SK-N-SH treated with all-trans-retinoic acid at 6 μM for 48 hours (cell line): ENCODE data around the gene MARK1.

ENCODE experiments used
- ATAC-seq: fragments of 200-7000 bp; cut with Tn5 transposase; 3 replicates; pipeline ENCODE4 v1.9.1; 2020; ENCODE audit warnings: mild to moderate bottlenecking, moderate library complexity
- BACH2 ChIP-seq: fragments of 250-450 bp; sonication (Bioruptor Pico); IDR thresholded peaks from 2 replicates; pipeline ENCODE4 v1.9.0; 2021; ENCODE audit warnings: mild to moderate bottlenecking, borderline replicate concordance
- CSDC2 ChIP-seq: fragments of 250-450 bp; sonication (Bioruptor Pico); IDR thresholded peaks from 2 replicates; pipeline ENCODE4 v1.5.0; 2020; ENCODE audit warnings: mild to moderate bottlenecking, moderate library complexity
- GLIS3 ChIP-seq: fragments of 250-450 bp; sonication (Bioruptor Pico); IDR thresholded peaks from 2 replicates; pipeline ENCODE4 v1.5.0; 2020; ENCODE audit warnings: mild to moderate bottlenecking, moderate library complexity
- ISL1 ChIP-seq: fragments of 250-450 bp; sonication (Bioruptor Pico); IDR thresholded peaks from 2 replicates; pipeline ENCODE4 v2.1.2; 2022; ENCODE audit warnings: mild to moderate bottlenecking, moderate library complexity
- OSR1 ChIP-seq: fragments of 250-450 bp; sonication (Bioruptor Pico); IDR thresholded peaks from 2 replicates; pipeline ENCODE4 v1.8.0; 2022; ENCODE audit warnings: moderate library complexity, mild to moderate bottlenecking, inconsistent platforms
- PPARA ChIP-seq: fragments of 250-450 bp; sonication (Bioruptor Pico); IDR thresholded peaks from 2 replicates; pipeline ENCODE4 v1.5.0; 2020; ENCODE audit warnings: mild to moderate bottlenecking, borderline replicate concordance
- RARB ChIP-seq: fragments of 250-450 bp; sonication (Bioruptor Pico); IDR thresholded peaks from 2 replicates; pipeline ENCODE4 v1.8.0; 2021; ENCODE audit warnings: mild to moderate bottlenecking, moderate library complexity
- SNAI2 ChIP-seq: fragments of 250-450 bp; sonication (Bioruptor Pico); IDR thresholded peaks from 2 replicates; pipeline ENCODE4 v1.5.0; 2020; ENCODE audit warnings: mild to moderate bottlenecking, moderate library complexity
- TCF4 ChIP-seq: fragments of 250-450 bp; sonication (Bioruptor Pico); IDR thresholded peaks from 2 replicates; pipeline ENCODE4 v1.8.0; 2021; ENCODE audit warnings: mild to moderate bottlenecking, moderate library complexity, borderline replicate concordance
- TOX ChIP-seq: fragments of 250-450 bp; sonication (Bioruptor Pico); IDR thresholded peaks from 2 replicates; pipeline ENCODE4 v1.8.0; 2021; ENCODE audit warnings: mild to moderate bottlenecking, moderate library complexity, borderline replicate concordance
- TSHZ2 ChIP-seq: fragments of 250-450 bp; sonication (Bioruptor Pico); IDR thresholded peaks from 2 replicates; pipeline ENCODE4 v1.5.0; 2020; ENCODE audit warnings: mild to moderate bottlenecking, moderate library complexity
- ZC3H10 ChIP-seq: fragments of 250-450 bp; sonication (Bioruptor Pico); IDR thresholded peaks from 2 replicates; pipeline ENCODE4 v1.5.1; 2021; ENCODE audit warnings: mild to moderate bottlenecking, moderate library complexity
- ZFP3 ChIP-seq: fragments of 250-450 bp; sonication (Bioruptor Pico); IDR thresholded peaks from 2 replicates; pipeline ENCODE4 v1.5.0; 2020; ENCODE audit warnings: mild to moderate bottlenecking, moderate library complexity
- ZFP30 ChIP-seq: fragments of 450-650 bp; formaldehyde crosslinking; IDR thresholded peaks from 2 replicates; pipeline ENCODE4 v1.5.0; 2022; ENCODE audit warnings: mild to moderate bottlenecking, moderate library complexity
- ZNF565 ChIP-seq: fragments of 450-650 bp; formaldehyde crosslinking; conservative IDR thresholded peaks from 2 replicates; pipeline ENCODE4 v1.5.0; 2020; ENCODE audit warnings: low read depth, mild to moderate bottlenecking, moderate library complexity
- ZNF70 ChIP-seq: fragments of 450-650 bp; formaldehyde crosslinking; IDR thresholded peaks from 2 replicates; pipeline ENCODE4 v1.5.0; 2020; ENCODE audit warnings: mild to moderate bottlenecking, moderate library complexity
- ZNF8 ChIP-seq: fragments of 450-650 bp; formaldehyde crosslinking; IDR thresholded peaks from 2 replicates; pipeline ENCODE4 v1.5.0; 2020; ENCODE audit warnings: mild to moderate bottlenecking, moderate library complexity
- TF ChIP-seq, protein P1 (sequence below): fragments of 250-450 bp; sonication (Bioruptor Pico); IDR thresholded peaks from 2 replicates; pipeline ENCODE4 v1.5.1; 2021; ENCODE audit warnings: mild to moderate bottlenecking, moderate library complexity
- TF ChIP-seq, protein P2 (sequence below): fragments of 250-450 bp; sonication (Bioruptor Pico); IDR thresholded peaks from 2 replicates; pipeline ENCODE4 v1.5.1; 2020; ENCODE audit warnings: low read depth, mild to moderate bottlenecking, moderate library complexity
- TF ChIP-seq, protein P3 (sequence below): fragments of 250-450 bp; sonication (Bioruptor Pico); IDR thresholded peaks from 2 replicates; pipeline ENCODE4 v1.8.0; 2020; ENCODE audit warnings: mild to moderate bottlenecking, moderate library complexity, borderline replicate concordance

Gene MARK1

GRCh38 chr1:220594356-220594755 lies 66.4 kb downstream of the MARK1 start:
- ATAC-seq = no peak
- TF ChIP-seq ZFP3 (CRISPR knock-in tag) (no peak), TSHZ2 (CRISPR knock-in tag) (no peak), ZNF70 (CRISPR knock-in tag) (no peak), RARB (CRISPR knock-in tag) (no peak), TCF4 (no peak), GLIS3 (no peak), BACH2 (CRISPR knock-in tag) (no peak), SNAI2 (CRISPR knock-in tag) (no peak), PPARA (no peak), OSR1 (no peak), ZNF565 (CRISPR knock-in tag) (no peak), TOX (CRISPR knock-in tag) (no peak), ZFP30 (CRISPR knock-in tag) (no peak), ZC3H10 (CRISPR knock-in tag) (no peak)
- TF ChIP-seq, protein P1, sequence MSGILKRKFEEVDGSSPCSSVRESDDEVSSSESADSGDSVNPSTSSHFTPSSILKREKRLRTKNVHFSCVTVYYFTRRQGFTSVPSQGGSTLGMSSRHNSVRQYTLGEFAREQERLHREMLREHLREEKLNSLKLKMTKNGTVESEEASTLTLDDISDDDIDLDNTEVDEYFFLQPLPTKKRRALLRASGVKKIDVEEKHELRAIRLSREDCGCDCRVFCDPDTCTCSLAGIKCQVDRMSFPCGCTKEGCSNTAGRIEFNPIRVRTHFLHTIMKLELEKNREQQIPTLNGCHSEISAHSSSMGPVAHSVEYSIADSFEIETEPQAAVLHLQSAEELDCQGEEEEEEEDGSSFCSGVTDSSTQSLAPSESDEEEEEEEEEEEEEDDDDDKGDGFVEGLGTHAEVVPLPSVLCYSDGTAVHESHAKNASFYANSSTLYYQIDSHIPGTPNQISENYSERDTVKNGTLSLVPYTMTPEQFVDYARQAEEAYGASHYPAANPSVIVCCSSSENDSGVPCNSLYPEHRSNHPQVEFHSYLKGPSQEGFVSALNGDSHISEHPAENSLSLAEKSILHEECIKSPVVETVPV (CRISPR knock-in tag) = no peak
- TF ChIP-seq, protein P2, sequence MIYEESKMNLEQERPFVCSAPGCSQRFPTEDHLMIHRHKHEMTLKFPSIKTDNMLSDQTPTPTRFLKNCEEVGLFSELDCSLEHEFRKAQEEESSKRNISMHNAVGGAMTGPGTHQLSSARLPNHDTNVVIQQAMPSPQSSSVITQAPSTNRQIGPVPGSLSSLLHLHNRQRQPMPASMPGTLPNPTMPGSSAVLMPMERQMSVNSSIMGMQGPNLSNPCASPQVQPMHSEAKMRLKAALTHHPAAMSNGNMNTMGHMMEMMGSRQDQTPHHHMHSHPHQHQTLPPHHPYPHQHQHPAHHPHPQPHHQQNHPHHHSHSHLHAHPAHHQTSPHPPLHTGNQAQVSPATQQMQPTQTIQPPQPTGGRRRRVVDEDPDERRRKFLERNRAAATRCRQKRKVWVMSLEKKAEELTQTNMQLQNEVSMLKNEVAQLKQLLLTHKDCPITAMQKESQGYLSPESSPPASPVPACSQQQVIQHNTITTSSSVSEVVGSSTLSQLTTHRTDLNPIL (CRISPR knock-in tag) = no peak
- TF ChIP-seq, protein P3, sequence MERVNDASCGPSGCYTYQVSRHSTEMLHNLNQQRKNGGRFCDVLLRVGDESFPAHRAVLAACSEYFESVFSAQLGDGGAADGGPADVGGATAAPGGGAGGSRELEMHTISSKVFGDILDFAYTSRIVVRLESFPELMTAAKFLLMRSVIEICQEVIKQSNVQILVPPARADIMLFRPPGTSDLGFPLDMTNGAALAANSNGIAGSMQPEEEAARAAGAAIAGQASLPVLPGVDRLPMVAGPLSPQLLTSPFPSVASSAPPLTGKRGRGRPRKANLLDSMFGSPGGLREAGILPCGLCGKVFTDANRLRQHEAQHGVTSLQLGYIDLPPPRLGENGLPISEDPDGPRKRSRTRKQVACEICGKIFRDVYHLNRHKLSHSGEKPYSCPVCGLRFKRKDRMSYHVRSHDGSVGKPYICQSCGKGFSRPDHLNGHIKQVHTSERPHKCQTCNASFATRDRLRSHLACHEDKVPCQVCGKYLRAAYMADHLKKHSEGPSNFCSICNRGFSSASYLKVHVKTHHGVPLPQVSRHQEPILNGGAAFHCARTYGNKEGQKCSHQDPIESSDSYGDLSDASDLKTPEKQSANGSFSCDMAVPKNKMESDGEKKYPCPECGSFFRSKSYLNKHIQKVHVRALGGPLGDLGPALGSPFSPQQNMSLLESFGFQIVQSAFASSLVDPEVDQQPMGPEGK = no peak

DNA sequence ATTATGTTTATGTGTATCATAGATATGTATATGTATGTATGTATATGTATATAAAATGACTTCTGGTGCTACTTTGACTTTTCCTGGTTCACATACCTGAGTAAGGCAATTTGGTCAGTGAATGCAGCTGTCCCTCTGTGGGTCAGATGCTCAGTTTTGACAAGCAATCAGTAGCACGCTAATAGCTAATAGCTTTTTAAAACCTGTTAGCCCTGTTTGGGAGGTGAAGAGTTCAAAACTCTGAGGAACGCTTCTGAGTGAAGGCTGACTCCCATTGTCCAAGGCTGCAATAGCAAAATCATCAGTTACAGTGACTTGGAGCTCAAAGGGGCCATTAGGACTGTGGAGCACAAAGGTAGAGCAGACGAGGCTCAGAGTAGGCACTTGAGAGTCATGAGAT lies 67.2 kb downstream of the MARK1 start:
- TF ChIP-seq RARB (CRISPR knock-in tag) = no peak
- no peak for TF ChIP-seq PPARA
- TF ChIP-seq TOX (CRISPR knock-in tag) = no peak
- no peak for TF ChIP-seq ZFP30 (CRISPR knock-in tag)
- TF ChIP-seq ZNF70 (CRISPR knock-in tag) = no peak
- TF ChIP-seq, protein P2 (CRISPR knock-in tag) = no peak
- no peak for TF ChIP-seq CSDC2 (CRISPR knock-in tag)
- TF ChIP-seq ZNF8 (CRISPR knock-in tag) = no peak
- no peak for TF ChIP-seq SNAI2 (CRISPR knock-in tag)
- TF ChIP-seq BACH2 (CRISPR knock-in tag) = no peak
- TF ChIP-seq ISL1 (CRISPR knock-in tag) = no peak
- no peak for TF ChIP-seq TCF4
- no peak for TF ChIP-seq TSHZ2 (CRISPR knock-in tag)
- ATAC-seq = no peak
